H9 (cell line): ENCODE data around the gene KCNIP4. TPM values are rescaled to one million over a fixed set of nuclear protein-coding genes. Genes with fewer than 3 reads are reported as not detected.

ENCODE experiments used
- DNase-seq: peaks from one replicate; pipeline ENCODE4 v3.0.0-alpha.2; 2017
- H2AFZ ChIP-seq: one replicate; pipeline ENCODE4 v1.6.1; 2013; ENCODE audit warnings: mild to moderate bottlenecking, low read length, control low read depth, moderate library complexity
- H2AK5ac ChIP-seq: 2 replicates; pipeline ENCODE4 v1.6.1; 2013; ENCODE audit warnings: low read length, control low read depth, mixed read lengths; ENCODE audit not compliant: insufficient read length
- H2BK120ac ChIP-seq: one replicate; pipeline ENCODE4 v1.6.1; 2013; ENCODE audit warnings: low read depth, mild to moderate bottlenecking, low read length, control low read depth, inconsistent platforms; ENCODE audit not compliant: poor library complexity, severe bottlenecking
- H2BK12ac ChIP-seq: 2 replicates; pipeline ENCODE4 v1.6.1; 2013; ENCODE audit warnings: low read length, control low read depth, mixed read lengths, low read depth; ENCODE audit not compliant: insufficient read length
- H2BK15ac ChIP-seq: 2 replicates; pipeline ENCODE4 v1.6.1; 2013; ENCODE audit warnings: low read depth, low read length, control low read depth
- H2BK20ac ChIP-seq: one replicate; pipeline ENCODE4 v1.6.1; 2013; ENCODE audit warnings: low read depth, mild to moderate bottlenecking, low read length, control low read depth, inconsistent platforms; ENCODE audit not compliant: poor library complexity, severe bottlenecking
- H2BK5ac ChIP-seq: 2 replicates; pipeline ENCODE4 v1.6.1; 2013; ENCODE audit warnings: low read length, control low read depth, mixed read lengths; ENCODE audit not compliant: insufficient read length
- H3K14ac ChIP-seq: 2 replicates; pipeline ENCODE4 v1.6.1; 2013; ENCODE audit warnings: low read length, control low read depth; ENCODE audit not compliant: insufficient read depth
- H3K18ac ChIP-seq: 2 replicates; pipeline ENCODE4 v1.6.1; 2013; ENCODE audit warnings: low read depth, mild to moderate bottlenecking, mixed read lengths, low read length, control low read depth; ENCODE audit not compliant: insufficient read length
- H3K23ac ChIP-seq: 2 replicates; pipeline ENCODE4 v1.6.1; 2013; ENCODE audit warnings: low read length, control low read depth, mixed read lengths, low read depth; ENCODE audit not compliant: insufficient read length
- H3K23me2 ChIP-seq: 2 replicates; pipeline ENCODE4 v1.6.1; 2013; ENCODE audit warnings: low read depth, mild to moderate bottlenecking, mixed read lengths, low read length, control low read depth; ENCODE audit not compliant: insufficient read length, poor library complexity, severe bottlenecking
- H3K27ac ChIP-seq: 2 replicates; pipeline ENCODE4 v1.5.1; 2013; ENCODE audit warnings: low read length, control low read depth, mixed read lengths, low read depth; ENCODE audit not compliant: insufficient read length
- H3K27me3 ChIP-seq: 2 replicates; pipeline ENCODE4 v1.6.1; 2013; ENCODE audit warnings: low read length, control low read depth, inconsistent platforms; ENCODE audit not compliant: insufficient read depth
- H3K4ac ChIP-seq: 2 replicates; pipeline ENCODE4 v1.6.1; 2013; ENCODE audit warnings: low read depth, mild to moderate bottlenecking, control low read depth, inconsistent platforms, low read length, moderate library complexity
- H3K4me1 ChIP-seq: 2 replicates; pipeline ENCODE4 v1.6.1; 2013; ENCODE audit warnings: low read length, control low read depth, inconsistent platforms; ENCODE audit not compliant: insufficient read depth
- H3K4me2 ChIP-seq: 2 replicates; pipeline ENCODE4 v1.6.1; 2013; ENCODE audit warnings: low read length, control low read depth, mixed read lengths; ENCODE audit not compliant: insufficient read length, insufficient read depth
- H3K56ac ChIP-seq: 2 replicates; pipeline ENCODE4 v1.6.1; 2013; ENCODE audit warnings: low read depth, mild to moderate bottlenecking, mixed read lengths, low read length, control low read depth; ENCODE audit not compliant: insufficient read length
- H3K79me1 ChIP-seq: 2 replicates; pipeline ENCODE4 v1.6.1; 2013; ENCODE audit warnings: low read depth, mild to moderate bottlenecking, moderate library complexity, low read length, control low read depth, inconsistent platforms; ENCODE audit not compliant: insufficient read depth, poor library complexity, severe bottlenecking
- H3K79me2 ChIP-seq: 2 replicates; pipeline ENCODE4 v1.6.1; 2013; ENCODE audit warnings: low read length, control low read depth, inconsistent platforms; ENCODE audit not compliant: insufficient read depth
- H3K9ac ChIP-seq: 2 replicates; pipeline ENCODE4 v1.6.1; 2013; ENCODE audit warnings: low read length, control low read depth, mixed read lengths; ENCODE audit not compliant: insufficient read length; ENCODE audit errors: extremely low read depth
- H3K9me3 ChIP-seq: one replicate; pipeline ENCODE4 v1.6.1; 2013; ENCODE audit warnings: low read depth, low read length, inconsistent platforms; ENCODE audit not compliant: control insufficient read depth
- H3T11ph ChIP-seq: one replicate; pipeline ENCODE4 v1.6.1; 2013; ENCODE audit warnings: mild to moderate bottlenecking, low read length, control low read depth, inconsistent platforms
- H4K20me1 ChIP-seq: one replicate; pipeline ENCODE4 v1.6.1; 2013; ENCODE audit not compliant: control insufficient read depth, insufficient read length, insufficient read depth
- H4K5ac ChIP-seq: 2 replicates; pipeline ENCODE4 v1.6.1; 2013; ENCODE audit warnings: low read depth, mild to moderate bottlenecking, mixed read lengths, low read length, control low read depth; ENCODE audit not compliant: insufficient read length
- H4K8ac ChIP-seq: replicated peaks from 2 replicates; pipeline ENCODE4 v1.6.1; 2013; ENCODE audit warnings: low read length, control low read depth, mixed read lengths, low read depth; ENCODE audit not compliant: insufficient read length
- H4K91ac ChIP-seq: 2 replicates; pipeline ENCODE4 v1.6.1; 2013; ENCODE audit warnings: low read depth, mild to moderate bottlenecking, moderate library complexity, mixed read lengths, low read length, control low read depth; ENCODE audit not compliant: insufficient read length
- H3K27ac Mint-ChIP-seq, 3 experiments: 2 replicates in 2 of 3; 3 replicates in 1 of 3; pipeline ENCODE4 v1.8.0; 2020 to 2021; ENCODE audit warnings: mixed read lengths in 3 of 3, mild to moderate bottlenecking in 1 of 3, moderate library complexity in 1 of 3
- H3K27me3 Mint-ChIP-seq: 2 replicates; pipeline ENCODE4 v1.8.0; 2021; ENCODE audit warnings: low read depth, mild to moderate bottlenecking, moderate library complexity, mixed read lengths
- H3K36me3 Mint-ChIP-seq, 3 experiments: 2 replicates in 2 of 3; 3 replicates in 1 of 3; pipeline ENCODE4 v1.8.0; 2020 to 2021; ENCODE audit warnings: low read depth in 3 of 3, mixed read lengths in 3 of 3; ENCODE audit not compliant: insufficient read depth in 1 of 3
- H3K4me1 Mint-ChIP-seq, 2 experiments: 2 replicates each; pipeline ENCODE4 v1.8.0; 2020; ENCODE audit warnings: mixed read lengths in 2 of 2
- H3K4me3 Mint-ChIP-seq, 2 experiments: 2 replicates in 1 of 2; 3 replicates in 1 of 2; pipeline ENCODE4 v1.8.0; 2020 to 2021; ENCODE audit warnings: mild to moderate bottlenecking in 2 of 2, mixed read lengths in 2 of 2, moderate library complexity in 1 of 2
- H3K9me3 Mint-ChIP-seq, 2 experiments: 2 replicates in 1 of 2; 3 replicates in 1 of 2; pipeline ENCODE4 v1.8.0; 2020; ENCODE audit warnings: mild to moderate bottlenecking in 2 of 2, mixed read lengths in 2 of 2, moderate library complexity in 1 of 2
- CTCF ChIP-seq: fragments of 200-600 bp; sonication (generic); conservative IDR thresholded peaks from 3 replicates; pipeline ENCODE4 v1.8.0; 2021; ENCODE audit warnings: antibody characterized with exemption, mild to moderate bottlenecking
- WGBS: extraction: QIAGEN DNeasy Blood & Tissue Kit; methylation state at CpG from one replicate; pipeline ENCODE4 v1.1.7; 2013; ENCODE audit warnings: missing lambda C conversion rate, low lambda C conversion rate, mixed read lengths; ENCODE audit not compliant: insufficient read length; ENCODE audit errors: extremely low coverage; 5-methylcytosine and 5-hydroxymethylcytosine counted together
- total RNA-seq: library from RNA; stranded (reverse); gene quantifications from 2 replicates; pipeline ENCODE4 v1.2.1, GENCODE V29; 2021

The KCNIP4 gene
- total RNA-seq, 1 experiment from 2014 or later = not detected

- Histone ChIP-seq H3K4me1 (no peaks in the 10 kb centered on the region), H3K23me2 (no peaks in the 10 kb centered on the region), H3K4ac (no peak overlapping the region), H3K4me2 (no peak overlapping the region), H2BK15ac (no peak overlapping the region), H4K20me1 (no peaks in the 10 kb centered on the region), H3K23ac (no peak overlapping the region), H2BK20ac (no peak overlapping the region), H4K5ac (no peak overlapping the region), H3K79me2 (no peaks in the 10 kb centered on the region), H3K14ac (no peak overlapping the region), H3K9me3 (no peaks in the 10 kb centered on the region), H2BK5ac (no peak overlapping the region), H3K9ac (no peak overlapping the region), H2BK120ac (no peak overlapping the region), H4K91ac (no peak overlapping the region), H3K27me3 (no peaks in the 10 kb centered on the region), H3K27ac (no peak overlapping the region), H2BK12ac (no peak overlapping the region), H3K79me1 (no peaks in the 10 kb centered on the region), H2AK5ac (no peak overlapping the region), H2AFZ (no peak overlapping the region), H3K56ac (no peak overlapping the region), H4K8ac (no peak overlapping the region), H3K18ac (no peak overlapping the region), H3T11ph (no peak overlapping the region)
- Mint-ChIP-seq H3K27me3 (no peaks in the 10 kb centered on the region), H3K4me1 (no peaks in the 10 kb centered on the region), H3K27ac (no peak overlapping the region), H3K9me3 (peaks cover 2 to 4% of the 10 kb centered on the region in 2 experiments; a peak in 1 of 5 replicates), H3K4me3 (no peak overlapping the region), H3K36me3 (peaks cover 0 to 2% (median 0%) of the 10 kb centered on the region in 3 experiments; a peak in 2 of 7 replicates)
- no peak for TF ChIP-seq CTCF
- DNase-seq = no peak
- no CpG with 5 or more reads among the region's 4 CpGs for WGBS
These were observed 498.2 kb downstream of the KCNIP4 start for GRCh38 chr4:21450331-21450730.
